Skin epidermis (tissue), 12 donors: ENCODE data around the gene SBNO1.
A peak's percentile ranks its signal among the peaks of the same experiment; 100 is the strongest.

ENCODE experiments used
- H3K27ac ChIP-seq, 21 experiments: fragments of 200-600 bp; sonication (generic) in 11 of 21; one replicate each; pipeline ENCODE4 v1.5.0; 2020; ENCODE audit warnings: mild to moderate bottlenecking in 3 of 21, inconsistent platforms in 2 of 21, moderate library complexity in 2 of 21
- H3K4me3 ChIP-seq, 7 experiments: fragments of 200-600 bp; sonication (generic) in 2 of 7; one replicate each; pipeline ENCODE4 v1.5.0; 2020; ENCODE audit warnings: inconsistent platforms in 2 of 7, mild to moderate bottlenecking in 2 of 7, moderate library complexity in 1 of 7

SBNO1 gene

GRCh38 chr12:123282111-123282510, 82.5 kb downstream of the SBNO1 start:
- H3K27ac ChIP-seq, result no peak overlapping the region

GRCh38 chr12:123280971-123281370, 83.7 kb downstream of the SBNO1 start:
- H3K27ac ChIP-seq, result no peak overlapping the region
- no peak overlapping the region for H3K4me3 ChIP-seq

More at GRCh38 chr12:123282111-123282510, 82.5 kb downstream of the SBNO1 start:
- H3K4me3 ChIP-seq, result no peak overlapping the region

- Histone ChIP-seq H3K27ac (peak overlapping the region in 1 of 21 experiments; percentile 18), H3K4me3 (no peak overlapping the region)
These were observed 86.5 kb downstream of the SBNO1 start for GRCh38 chr12:123278101-123278627.

GRCh38 chr12:123273166-123273565, 91.5 kb downstream of the SBNO1 start:
- Histone ChIP-seq H3K4me3 (no peak overlapping the region), H3K27ac (no peak overlapping the region)

- Histone ChIP-seq H3K4me3 (peak overlapping the region; percentile 50 to 81 (median 63)), H3K27ac (peak overlapping the region; percentile 46 to 92 (median 80))
These were observed 93.5 kb downstream of the SBNO1 start for GRCh38 chr12:123271001-123271668.

- Histone ChIP-seq H3K27ac (peak overlapping the region; percentile 14 to 92 (median 80)), H3K4me3 (peak overlapping the region; percentile 50 to 81 (median 63))
These were observed 94.2 kb downstream of the SBNO1 start for GRCh38 chr12:123270214-123271000.

GRCh38 chr12:123269896-123270213, 94.8 kb downstream of the SBNO1 start:
- Histone ChIP-seq H3K4me3 (peak overlapping the region; percentile 50 to 81 (median 63)), H3K27ac (peak overlapping the region; percentile 14 to 92 (median 80))

GRCh38 chr12:123269395-123269892, 95.2 kb downstream of the SBNO1 start:
- Histone ChIP-seq H3K4me3 (peak overlapping the region; percentile 50 to 81 (median 63)), H3K27ac (peak overlapping the region in 20 of 21 experiments; percentile 51 to 92 (median 80))

- Histone ChIP-seq H3K4me3 (peak overlapping the region in 2 of 7 experiments; percentile 63 to 81), H3K27ac (peak overlapping the region in 19 of 21 experiments; percentile 51 to 91 (median 80))
These were observed 95.8 kb downstream of the SBNO1 start for GRCh38 chr12:123268850-123269249.

- peak overlapping the region in 1 of 7 experiments; percentile 0 for H3K4me3 ChIP-seq
- peak overlapping the region in 13 of 21 experiments; percentile 51 to 90 (median 80) for H3K27ac ChIP-seq
These were observed 96.4 kb downstream of the SBNO1 start for GRCh38 chr12:123267991-123268843.

- Histone ChIP-seq H3K27ac (peak overlapping the region in 9 of 21 experiments; percentile 6 to 90 (median 63)), H3K4me3 (no peak overlapping the region)
These were observed 97.2 kb downstream of the SBNO1 start for GRCh38 chr12:123267335-123267920.

GRCh38 chr12:123266679-123267277, 97.9 kb downstream of the SBNO1 start:
- no peak overlapping the region for H3K27ac ChIP-seq
- H3K4me3 ChIP-seq, result no peak overlapping the region

- Histone ChIP-seq H3K27ac (peak overlapping the region in 3 of 21 experiments; percentile 11 to 44 (median 14)), H3K4me3 (no peak overlapping the region)
These were observed 98.6 kb downstream of the SBNO1 start for GRCh38 chr12:123265851-123266678.

GRCh38 chr12:123264642-123265041, 100.0 kb downstream of the SBNO1 start:
- no peak overlapping the region for H3K4me3 ChIP-seq

GRCh38 chr12:123263196-123263817, 101.3 kb downstream of the SBNO1 start:
- no peak overlapping the region for H3K27ac ChIP-seq

More at GRCh38 chr12:123264642-123265041, 100.0 kb downstream of the SBNO1 start:
- H3K27ac ChIP-seq, result no peak overlapping the region

GRCh38 chr12:123261196-123261595, 103.5 kb downstream of the SBNO1 start:
- Histone ChIP-seq H3K27ac (no peak overlapping the region), H3K4me3 (no peak overlapping the region)

More at GRCh38 chr12:123263196-123263817, 101.3 kb downstream of the SBNO1 start:
- no peak overlapping the region for H3K4me3 ChIP-seq

GRCh38 chr12:123260081-123260480, 104.6 kb downstream of the SBNO1 start:
- H3K4me3 ChIP-seq, result no peak overlapping the region
- H3K27ac ChIP-seq, result no peak overlapping the region
